ENCODE results near the gene GRAMD2B.
"Not testable (repeated sequence)": the region's sequence is repeated elsewhere in the genome, so short reads cannot be mapped to it uniquely, and the experiment has no call there.

GRAMD2B gene

DNA sequence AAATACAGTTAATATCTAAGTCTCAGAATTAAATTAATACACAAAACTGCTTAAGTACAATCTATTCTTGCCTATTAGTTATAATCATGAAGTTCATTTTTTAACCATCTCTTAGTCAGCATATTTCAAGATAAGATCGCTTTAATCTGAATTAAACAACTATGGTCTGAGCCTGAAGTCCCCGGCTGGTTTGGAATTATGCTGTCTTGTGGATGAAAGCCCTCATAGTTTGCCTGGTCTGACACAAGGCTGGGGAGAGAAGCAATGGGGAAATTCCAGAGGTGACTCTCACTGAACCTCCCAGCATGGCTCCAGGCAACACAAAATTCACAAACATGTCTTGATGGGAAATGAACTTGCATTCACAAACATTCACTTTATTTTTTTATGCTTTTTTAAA is 28.0 kb upstream of the GRAMD2B start:
- DNase-seq (ENCODE audit: low read depth) = peak; percentile 83
- TF ChIP-seq, protein P1, sequence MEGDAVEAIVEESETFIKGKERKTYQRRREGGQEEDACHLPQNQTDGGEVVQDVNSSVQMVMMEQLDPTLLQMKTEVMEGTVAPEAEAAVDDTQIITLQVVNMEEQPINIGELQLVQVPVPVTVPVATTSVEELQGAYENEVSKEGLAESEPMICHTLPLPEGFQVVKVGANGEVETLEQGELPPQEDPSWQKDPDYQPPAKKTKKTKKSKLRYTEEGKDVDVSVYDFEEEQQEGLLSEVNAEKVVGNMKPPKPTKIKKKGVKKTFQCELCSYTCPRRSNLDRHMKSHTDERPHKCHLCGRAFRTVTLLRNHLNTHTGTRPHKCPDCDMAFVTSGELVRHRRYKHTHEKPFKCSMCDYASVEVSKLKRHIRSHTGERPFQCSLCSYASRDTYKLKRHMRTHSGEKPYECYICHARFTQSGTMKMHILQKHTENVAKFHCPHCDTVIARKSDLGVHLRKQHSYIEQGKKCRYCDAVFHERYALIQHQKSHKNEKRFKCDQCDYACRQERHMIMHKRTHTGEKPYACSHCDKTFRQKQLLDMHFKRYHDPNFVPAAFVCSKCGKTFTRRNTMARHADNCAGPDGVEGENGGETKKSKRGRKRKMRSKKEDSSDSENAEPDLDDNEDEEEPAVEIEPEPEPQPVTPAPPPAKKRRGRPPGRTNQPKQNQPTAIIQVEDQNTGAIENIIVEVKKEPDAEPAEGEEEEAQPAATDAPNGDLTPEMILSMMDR (IDR thresholded peaks at IDR 0.05; ENCODE audit: insufficient read depth, low read depth, low read length, missing control alignments) = no peak

DNA sequence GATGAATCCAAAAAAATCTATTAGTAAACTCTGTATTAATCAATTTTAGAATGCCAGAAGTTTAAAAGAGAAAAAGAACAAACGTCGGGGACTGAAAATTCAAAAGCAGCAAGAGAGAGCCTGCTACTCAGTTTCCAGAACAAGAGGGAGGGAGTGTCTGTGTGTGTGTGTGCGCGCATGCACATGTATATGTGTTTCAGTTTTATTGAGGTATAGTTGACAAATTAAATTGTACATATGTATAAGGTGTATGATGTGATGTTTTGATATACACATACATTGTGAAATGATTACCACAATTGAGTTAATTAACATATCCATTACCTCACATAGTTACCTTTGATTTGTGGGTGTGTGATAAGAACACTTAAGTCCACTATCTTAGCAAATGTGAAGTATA is 27.6 kb upstream of the GRAMD2B start:
- DNase-seq (ENCODE audit: low read depth) = peak; percentile 20
- H3K4me3 ChIP-seq (ENCODE audit: low read length) = no peak overlapping the region
- TF ChIP-seq, protein P1 (IDR thresholded peaks at IDR 0.05; ENCODE audit: insufficient read depth, low read depth, low read length, missing control alignments) = no peak

More for the DNA sequence above, 28.0 kb upstream of the GRAMD2B start:
- no peak overlapping the region for H3K4me3 ChIP-seq (ENCODE audit: low read length)

DNA sequence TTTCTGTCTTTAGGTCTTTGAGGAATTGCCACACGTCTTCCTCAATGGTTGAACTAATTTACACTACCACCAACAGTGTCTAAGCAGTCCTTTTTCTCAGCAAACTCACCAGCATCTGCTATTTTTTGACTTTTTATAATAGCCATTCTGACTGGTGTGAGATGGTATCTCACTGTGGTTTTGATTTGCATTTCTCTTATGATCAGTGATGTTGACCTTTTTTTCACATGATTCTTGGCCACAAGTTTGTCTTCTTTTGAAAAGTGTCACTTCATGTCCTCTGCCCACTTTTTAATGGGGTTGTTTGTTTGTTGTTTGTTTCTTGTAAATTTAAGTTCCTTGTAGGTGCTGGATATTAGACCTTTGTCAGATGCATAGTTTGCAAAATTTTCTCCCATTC is 26.5 kb upstream of the GRAMD2B start:
- H3K4me3 ChIP-seq (ENCODE audit: low read length); DNase-seq (ENCODE audit: low read depth): not testable (repeated sequence)

DNA sequence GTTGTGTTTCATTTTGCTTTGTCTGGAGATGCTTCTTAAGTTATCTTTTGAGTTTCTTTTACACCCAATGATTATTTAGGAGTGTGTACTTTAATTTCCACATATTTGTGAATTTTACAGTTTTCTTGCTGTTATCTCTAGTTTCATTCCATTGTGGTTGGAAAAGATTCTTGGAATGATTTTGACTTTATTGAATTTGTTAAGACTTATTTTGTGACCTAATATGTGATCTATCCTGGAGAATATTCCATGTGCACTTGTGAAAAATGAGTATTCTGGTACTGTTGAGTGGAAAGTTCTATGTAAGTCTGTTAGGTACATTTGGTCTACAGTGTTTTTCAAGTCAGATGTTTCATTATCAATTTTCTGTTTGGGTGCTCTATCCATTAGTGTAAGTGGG is 24.4 kb upstream of the GRAMD2B start:
- TF ChIP-seq, protein P1 (IDR thresholded peaks at IDR 0.05; ENCODE audit: insufficient read depth, low read depth, low read length, missing control alignments) = no peak
- no peak for DNase-seq (ENCODE audit: low read depth)
- no peak overlapping the region for H3K4me3 ChIP-seq (ENCODE audit: low read length)

DNA sequence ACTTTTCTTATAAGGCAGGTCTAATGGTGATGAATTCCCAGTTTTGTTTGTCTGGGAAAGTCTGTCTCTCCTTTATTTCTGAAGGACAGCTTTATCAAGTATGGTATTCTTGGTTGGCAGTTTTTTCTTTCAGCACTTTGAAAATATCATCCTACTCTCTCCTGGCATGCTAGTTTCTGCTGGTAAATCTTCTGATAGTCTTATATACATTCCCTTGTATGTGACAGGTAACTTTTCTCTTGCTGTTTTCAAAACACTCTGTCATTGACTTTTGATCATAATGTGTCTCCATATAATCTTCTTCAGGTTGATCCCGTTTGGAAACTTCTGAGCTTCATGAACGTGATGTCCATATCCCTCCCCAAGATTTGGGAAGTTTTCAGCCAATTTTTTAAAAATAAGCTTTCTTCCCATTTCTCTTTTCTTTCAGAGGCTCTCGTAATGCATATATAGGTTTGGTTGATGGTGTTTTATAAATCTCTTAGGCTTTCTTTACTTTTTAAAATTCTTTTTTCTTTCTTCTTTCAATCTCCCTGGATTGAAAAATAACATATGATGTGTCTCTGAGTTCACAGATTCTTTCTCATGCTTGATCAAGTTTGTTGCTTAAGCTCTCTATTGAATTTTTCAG is 22.5 kb upstream of the GRAMD2B start:
- no peak for DNase-seq (ENCODE audit: low read depth)
- TF ChIP-seq, protein P1 (IDR thresholded peaks at IDR 0.05; ENCODE audit: insufficient read depth, low read depth, low read length, missing control alignments) = no peak
- no peak overlapping the region for H3K4me3 ChIP-seq (ENCODE audit: low read length)

DNA sequence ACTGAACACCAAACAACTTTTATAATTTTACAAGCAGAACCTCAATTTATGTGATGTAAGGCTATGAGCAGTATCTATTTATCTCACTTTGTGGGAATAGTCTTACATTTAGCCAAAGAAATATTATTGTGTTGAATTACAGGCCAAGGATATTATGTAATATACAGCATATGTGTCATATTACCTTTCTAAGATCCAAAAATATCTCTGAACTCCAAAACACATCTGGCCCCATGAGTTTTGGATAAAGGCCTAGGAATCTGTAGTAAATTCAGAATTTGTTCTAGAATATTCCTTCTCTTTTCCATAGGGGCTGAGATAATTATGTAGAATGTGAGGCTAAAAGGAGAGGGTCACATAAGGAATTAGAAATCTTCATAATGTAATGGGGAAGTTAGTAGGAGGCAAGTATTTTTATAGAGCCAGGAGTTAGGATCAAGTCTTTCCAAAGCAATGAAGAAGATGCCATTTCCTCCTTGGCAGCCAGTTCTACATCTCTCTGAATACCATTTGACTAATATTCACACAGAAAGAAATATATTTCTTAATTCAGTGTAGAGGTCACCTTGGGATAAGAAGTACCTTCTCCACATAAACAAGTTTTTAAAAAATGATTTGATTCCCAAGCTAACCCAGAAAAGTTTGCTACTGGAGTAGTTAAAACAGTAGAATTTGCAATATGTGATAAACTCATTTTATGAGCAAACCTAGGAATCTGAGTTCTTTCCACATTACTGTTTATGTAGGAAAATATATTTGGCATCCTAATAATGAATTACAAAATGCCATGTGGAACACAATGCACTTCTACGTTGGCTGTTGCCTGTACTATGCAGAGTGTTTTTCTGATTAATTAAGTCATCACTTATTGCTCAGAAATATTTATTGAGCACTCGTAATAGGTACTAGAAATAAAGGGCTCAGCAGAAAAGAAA is 20.3 kb upstream of the GRAMD2B start:
- no peak overlapping the region for H3K4me3 ChIP-seq (ENCODE audit: low read length)
- TF ChIP-seq, protein P1 (IDR thresholded peaks at IDR 0.05; ENCODE audit: insufficient read depth, low read depth, low read length, missing control alignments) = no peak
- DNase-seq (ENCODE audit: low read depth) = no peak

DNA sequence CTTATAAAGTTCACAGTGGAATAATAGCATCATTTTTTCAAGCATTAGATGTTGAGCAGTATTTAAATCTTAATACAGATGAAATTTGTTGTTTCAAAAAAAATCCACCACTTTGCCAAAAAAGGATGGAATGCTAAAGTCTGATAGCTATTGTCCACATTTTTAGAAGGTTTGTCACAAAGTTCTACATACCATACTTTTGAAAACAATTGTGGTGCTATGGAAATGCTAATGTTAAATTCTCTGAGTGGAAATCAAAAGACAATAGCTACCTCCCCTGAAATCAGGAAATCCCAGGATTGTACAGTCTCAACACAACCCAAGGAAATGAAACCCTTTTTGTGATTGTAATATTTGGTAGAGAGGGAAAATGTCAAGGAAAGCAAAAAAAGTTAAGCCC is 19.3 kb upstream of the GRAMD2B start:
- TF ChIP-seq, protein P1 (IDR thresholded peaks at IDR 0.05; ENCODE audit: insufficient read depth, low read depth, low read length, missing control alignments) = no peak
- no peak for DNase-seq (ENCODE audit: low read depth)
- no peak overlapping the region for H3K4me3 ChIP-seq (ENCODE audit: low read length)
